HG03354 (cell line): ENCODE results near the gene SSNA1.

Source experiments
- ATAC-seq: cut with Tn5 transposase; IDR thresholded peaks from one replicate; pipeline ENCODE4 v1.9.1; 2021; ENCODE audit warnings: mild to moderate bottlenecking; ENCODE audit not compliant: unreplicated experiment, poor library complexity, severe bottlenecking

SSNA1 gene

GRCh38 chr9:137166380-137167229 lies 21.9 kb upstream of the SSNA1 start:
- ATAC-seq = no peak

- no peak for ATAC-seq
These were observed 21.2 kb upstream of the SSNA1 start for GRCh38 chr9:137167277-137167746.

- ATAC-seq = no peak
These were observed 20.5 kb upstream of the SSNA1 start for GRCh38 chr9:137167747-137168572.

- ATAC-seq = no peak
These were observed 19.9 kb upstream of the SSNA1 start for GRCh38 chr9:137168573-137168903.

- ATAC-seq = no peak
These were observed 19.3 kb upstream of the SSNA1 start for GRCh38 chr9:137168904-137169856.

GRCh38 chr9:137169896-137170358 lies 18.5 kb upstream of the SSNA1 start, which contains the start of gene LRRC26:
TSS of gene LRRC26 (minus strand) at chr9:137170051. CDS start at chr9:137169943, 108 bp downstream.
- no peak for ATAC-seq

- no peak for ATAC-seq
These were observed 17.9 kb upstream of the SSNA1 start for GRCh38 chr9:137170486-137171148.

- ATAC-seq = no peak
These were observed 17.2 kb upstream of the SSNA1 start for GRCh38 chr9:137171149-137171900.

GRCh38 chr9:137172901-137173795 lies 15.3 kb upstream of the SSNA1 start:
- ATAC-seq = no peak

GRCh38 chr9:137173796-137174664 lies 14.4 kb upstream of the SSNA1 start:
- ATAC-seq = no peak

- no peak for ATAC-seq
These were observed 13.7 kb upstream of the SSNA1 start for GRCh38 chr9:137174722-137175293.

- no peak for ATAC-seq
These were observed 13.0 kb upstream of the SSNA1 start for GRCh38 chr9:137175345-137175961.

- no peak for ATAC-seq
These were observed 11.9 kb upstream of the SSNA1 start for GRCh38 chr9:137176302-137177182.

GRCh38 chr9:137178201-137178938 lies 10.1 kb upstream of the SSNA1 start:
- no peak for ATAC-seq
